ENCODE data around the gene TAS2R40.

DNA sequence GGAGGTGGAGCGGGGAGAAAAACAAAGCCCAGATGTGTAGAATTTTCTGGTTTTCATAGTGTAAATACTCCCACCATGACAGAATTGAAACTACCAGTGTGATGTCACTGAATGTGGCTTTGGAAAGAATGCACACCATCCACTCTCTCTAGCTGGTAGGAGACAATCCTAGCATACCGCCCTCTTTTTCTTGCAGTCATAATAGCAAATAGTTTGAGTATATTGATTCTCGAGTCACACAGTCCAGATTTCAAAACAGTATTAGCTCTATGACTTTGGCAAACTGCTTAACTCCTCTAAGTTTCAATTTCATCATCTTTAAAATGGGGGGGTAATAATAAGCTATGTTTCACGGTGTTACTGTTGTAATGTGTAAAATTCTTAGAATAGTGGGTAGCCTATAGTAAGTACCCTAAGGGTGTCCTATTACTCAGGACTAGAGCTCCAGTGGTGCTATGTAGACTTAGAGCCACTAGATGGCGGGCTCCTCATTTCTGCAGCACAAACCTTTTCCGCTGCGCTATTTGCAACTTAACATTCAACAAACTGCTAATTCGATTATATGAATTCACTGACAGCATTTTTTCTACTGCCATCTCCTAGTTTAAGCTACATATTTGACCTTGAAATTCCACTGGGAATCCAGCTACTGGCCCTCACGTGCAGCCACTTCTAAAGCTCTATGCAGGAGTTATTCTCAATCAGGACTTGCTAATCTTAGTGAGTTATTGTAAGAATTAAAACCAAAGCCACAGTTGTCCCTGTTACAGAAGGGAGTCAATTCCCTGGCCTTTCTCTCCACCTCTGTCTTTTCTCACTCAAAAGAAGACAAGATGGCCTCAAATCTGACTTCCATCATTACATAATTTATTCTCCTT is 18.7 kb downstream of the TAS2R40 start:
- no peak for TF ChIP-seq GABPA (IDR thresholded peaks at IDR 0.05; ENCODE audit: low read depth)
- TF ChIP-seq, protein P1, sequence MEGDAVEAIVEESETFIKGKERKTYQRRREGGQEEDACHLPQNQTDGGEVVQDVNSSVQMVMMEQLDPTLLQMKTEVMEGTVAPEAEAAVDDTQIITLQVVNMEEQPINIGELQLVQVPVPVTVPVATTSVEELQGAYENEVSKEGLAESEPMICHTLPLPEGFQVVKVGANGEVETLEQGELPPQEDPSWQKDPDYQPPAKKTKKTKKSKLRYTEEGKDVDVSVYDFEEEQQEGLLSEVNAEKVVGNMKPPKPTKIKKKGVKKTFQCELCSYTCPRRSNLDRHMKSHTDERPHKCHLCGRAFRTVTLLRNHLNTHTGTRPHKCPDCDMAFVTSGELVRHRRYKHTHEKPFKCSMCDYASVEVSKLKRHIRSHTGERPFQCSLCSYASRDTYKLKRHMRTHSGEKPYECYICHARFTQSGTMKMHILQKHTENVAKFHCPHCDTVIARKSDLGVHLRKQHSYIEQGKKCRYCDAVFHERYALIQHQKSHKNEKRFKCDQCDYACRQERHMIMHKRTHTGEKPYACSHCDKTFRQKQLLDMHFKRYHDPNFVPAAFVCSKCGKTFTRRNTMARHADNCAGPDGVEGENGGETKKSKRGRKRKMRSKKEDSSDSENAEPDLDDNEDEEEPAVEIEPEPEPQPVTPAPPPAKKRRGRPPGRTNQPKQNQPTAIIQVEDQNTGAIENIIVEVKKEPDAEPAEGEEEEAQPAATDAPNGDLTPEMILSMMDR (IDR thresholded peaks at IDR 0.05; ENCODE audit: insufficient read depth, low read length) = peak; percentile 92
- TF ChIP-seq, protein P2, sequence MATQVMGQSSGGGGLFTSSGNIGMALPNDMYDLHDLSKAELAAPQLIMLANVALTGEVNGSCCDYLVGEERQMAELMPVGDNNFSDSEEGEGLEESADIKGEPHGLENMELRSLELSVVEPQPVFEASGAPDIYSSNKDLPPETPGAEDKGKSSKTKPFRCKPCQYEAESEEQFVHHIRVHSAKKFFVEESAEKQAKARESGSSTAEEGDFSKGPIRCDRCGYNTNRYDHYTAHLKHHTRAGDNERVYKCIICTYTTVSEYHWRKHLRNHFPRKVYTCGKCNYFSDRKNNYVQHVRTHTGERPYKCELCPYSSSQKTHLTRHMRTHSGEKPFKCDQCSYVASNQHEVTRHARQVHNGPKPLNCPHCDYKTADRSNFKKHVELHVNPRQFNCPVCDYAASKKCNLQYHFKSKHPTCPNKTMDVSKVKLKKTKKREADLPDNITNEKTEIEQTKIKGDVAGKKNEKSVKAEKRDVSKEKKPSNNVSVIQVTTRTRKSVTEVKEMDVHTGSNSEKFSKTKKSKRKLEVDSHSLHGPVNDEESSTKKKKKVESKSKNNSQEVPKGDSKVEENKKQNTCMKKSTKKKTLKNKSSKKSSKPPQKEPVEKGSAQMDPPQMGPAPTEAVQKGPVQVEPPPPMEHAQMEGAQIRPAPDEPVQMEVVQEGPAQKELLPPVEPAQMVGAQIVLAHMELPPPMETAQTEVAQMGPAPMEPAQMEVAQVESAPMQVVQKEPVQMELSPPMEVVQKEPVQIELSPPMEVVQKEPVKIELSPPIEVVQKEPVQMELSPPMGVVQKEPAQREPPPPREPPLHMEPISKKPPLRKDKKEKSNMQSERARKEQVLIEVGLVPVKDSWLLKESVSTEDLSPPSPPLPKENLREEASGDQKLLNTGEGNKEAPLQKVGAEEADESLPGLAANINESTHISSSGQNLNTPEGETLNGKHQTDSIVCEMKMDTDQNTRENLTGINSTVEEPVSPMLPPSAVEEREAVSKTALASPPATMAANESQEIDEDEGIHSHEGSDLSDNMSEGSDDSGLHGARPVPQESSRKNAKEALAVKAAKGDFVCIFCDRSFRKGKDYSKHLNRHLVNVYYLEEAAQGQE (IDR thresholded peaks at IDR 0.05; ENCODE audit: insufficient replicate concordance, low read depth) = no peak
